GM19328 (cell line): ENCODE measurements around the gene KIAA1210.

ENCODE experiments used
- ATAC-seq: cut with Tn5 transposase; IDR thresholded peaks from one replicate; pipeline ENCODE4 v1.9.1; 2021; ENCODE audit warnings: mild to moderate bottlenecking, moderate library complexity; ENCODE audit not compliant: unreplicated experiment

The KIAA1210 gene

DNA sequence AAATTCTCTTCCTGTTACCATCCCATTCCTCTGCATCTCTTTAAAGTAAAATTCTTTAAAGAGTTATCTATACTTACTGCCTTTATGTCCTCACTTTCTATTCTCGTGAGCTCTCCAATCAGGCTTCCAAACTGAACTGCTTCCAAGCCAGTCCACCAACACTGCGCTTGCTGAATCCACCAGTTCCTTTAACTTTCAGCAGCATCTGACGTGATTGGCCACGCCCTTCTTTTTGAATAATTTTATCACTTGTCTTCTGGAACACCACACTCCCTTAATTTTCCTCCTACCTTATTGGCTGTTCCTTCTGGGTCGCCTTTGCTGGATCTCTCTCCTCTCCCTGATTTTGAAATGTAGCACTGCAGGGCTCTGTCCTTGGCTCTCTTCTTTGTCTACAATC, at the start of gene KIAA1210:
Gene KIAA1210 (minus strand): TSS at position 163 of the 400 bp plus-strand sequence. CDS start 4,170 bp downstream, outside the sequence.
- no peak for ATAC-seq

DNA sequence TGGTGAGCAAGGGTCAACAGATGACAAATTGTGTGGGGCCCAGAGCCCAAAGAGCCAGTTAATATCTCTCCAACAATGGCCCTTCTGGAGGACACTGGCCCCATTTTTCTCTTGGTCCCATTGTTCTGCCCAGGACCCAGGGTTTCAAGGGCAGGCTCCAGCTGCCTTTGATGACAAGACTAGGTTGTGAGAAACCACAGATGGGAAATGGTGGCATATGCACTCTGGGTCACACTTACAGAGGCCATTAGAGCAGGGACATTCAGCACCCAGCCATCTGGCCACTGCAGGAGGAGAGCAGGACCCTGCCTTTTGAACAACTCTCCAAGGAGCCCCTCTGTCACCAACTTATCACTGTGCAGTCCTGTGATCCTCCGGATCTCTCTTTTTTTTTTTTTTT, 49.7 kb upstream of the KIAA1210 start:
- ATAC-seq = no peak

GRCh38 chrX:119174900-119175299, 47.3 kb upstream of the KIAA1210 start:
- no peak for ATAC-seq

DNA sequence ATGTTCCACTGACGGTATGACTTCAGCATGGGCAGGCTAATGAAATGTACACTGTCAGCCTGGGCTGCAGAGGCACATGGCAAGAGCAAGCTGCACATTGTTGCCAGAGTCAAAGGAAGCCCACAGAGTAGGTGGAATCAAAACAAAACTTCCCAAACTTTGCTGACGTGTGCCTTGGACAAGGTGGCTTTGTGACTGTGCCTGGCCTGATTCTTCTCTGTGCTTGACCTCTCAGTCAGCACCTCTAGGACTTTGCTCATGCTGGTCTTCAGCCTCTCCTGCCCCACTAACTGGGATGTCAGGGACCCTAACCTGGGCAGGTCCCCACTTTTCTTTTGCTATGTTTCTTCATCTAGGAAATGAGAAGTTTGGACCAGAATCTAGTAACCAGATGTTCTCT, 40.5 kb upstream of the KIAA1210 start:
- ATAC-seq = no peak

DNA sequence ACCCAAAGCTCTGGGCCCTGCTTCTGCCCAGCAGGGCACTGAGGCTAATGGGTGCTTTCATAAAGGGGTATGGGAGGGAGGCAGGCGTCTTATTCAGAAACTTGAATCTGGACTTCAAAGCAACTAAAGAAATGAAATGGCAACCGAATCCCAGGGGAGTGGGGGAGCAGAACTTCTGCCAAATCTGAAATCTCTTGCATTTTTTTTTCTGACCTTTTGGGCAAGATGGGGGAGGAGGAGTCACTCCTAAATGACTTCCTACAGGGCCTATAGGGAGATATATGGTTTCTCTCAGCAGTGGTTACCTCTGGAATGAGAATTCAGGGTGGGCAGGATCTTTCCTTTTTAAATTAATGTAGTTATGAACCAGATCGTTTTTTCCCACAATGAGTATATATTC, 30.6 kb upstream of the KIAA1210 start:
- no peak for ATAC-seq

- ATAC-seq = no peak
Measured at GRCh38 chrX:119156241-119156640, 28.6 kb upstream of the KIAA1210 start.

GRCh38 chrX:119155416-119156035, 27.9 kb upstream of the KIAA1210 start:
- no peak for ATAC-seq

DNA sequence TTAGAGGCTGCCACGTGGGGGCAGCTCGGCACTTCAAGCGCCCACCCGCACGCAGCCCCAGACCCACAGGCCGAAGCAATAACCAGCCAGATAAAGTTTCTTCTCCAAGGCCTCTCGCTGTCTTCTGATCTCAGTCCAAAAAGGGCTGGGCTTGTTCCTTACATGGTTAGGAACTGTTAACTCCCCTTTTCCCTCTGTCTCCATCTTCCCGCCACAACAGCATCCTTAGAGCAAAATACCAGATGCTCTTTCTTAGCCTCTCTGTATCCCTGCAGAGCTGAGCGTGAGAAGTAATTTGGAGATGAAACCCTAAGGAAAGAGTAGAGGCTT, 23.4 kb upstream of the KIAA1210 start:
- no peak for ATAC-seq

- no peak for ATAC-seq
Measured at GRCh38 chrX:119150163-119151050, 22.8 kb upstream of the KIAA1210 start.

DNA sequence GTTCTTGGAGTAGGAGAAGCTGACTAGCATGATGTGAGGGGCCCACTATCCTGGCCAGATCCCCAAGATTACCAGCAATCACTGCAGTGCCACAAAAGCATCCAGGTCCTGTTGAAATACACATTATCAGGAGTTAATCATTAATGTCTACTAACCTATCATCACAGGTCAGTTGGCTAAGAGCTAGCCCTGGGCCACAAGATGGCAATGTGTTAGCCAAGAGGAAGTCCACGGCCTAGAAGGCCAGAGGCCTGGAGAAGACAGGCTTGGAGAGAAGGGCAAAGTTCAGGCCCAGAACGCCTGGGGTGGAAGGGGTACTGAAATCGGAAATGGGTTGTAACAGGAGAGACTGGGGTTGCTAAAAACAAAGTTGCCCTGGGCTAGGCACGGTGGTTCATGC, 19.9 kb upstream of the KIAA1210 start:
- no peak for ATAC-seq

GRCh38 chrX:119145241-119145653, 17.6 kb upstream of the KIAA1210 start:
- no peak for ATAC-seq

- no peak for ATAC-seq
Measured at GRCh38 chrX:119134466-119134865, 6.9 kb upstream of the KIAA1210 start.

GRCh38 chrX:119132961-119133360, 5.3 kb upstream of the KIAA1210 start:
- ATAC-seq = no peak

DNA sequence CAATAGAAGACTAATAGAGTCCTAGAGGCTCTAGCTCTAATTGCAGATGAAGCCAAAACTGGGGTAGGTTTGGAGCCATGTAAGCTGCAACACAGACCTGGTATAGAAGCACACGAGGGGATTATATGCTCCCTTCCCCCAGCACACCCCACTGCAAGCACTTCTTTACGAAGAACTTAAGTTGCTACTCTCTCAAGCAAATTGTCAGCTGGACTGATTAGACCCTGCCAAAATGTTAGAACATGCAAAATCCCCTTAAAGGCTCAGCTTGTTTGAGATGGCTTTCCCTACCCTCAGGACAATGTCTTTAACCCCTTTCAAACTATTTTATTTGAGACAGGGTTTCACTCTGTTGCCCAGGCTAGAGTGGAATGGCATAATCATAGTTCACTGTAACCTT, 4.7 kb upstream of the KIAA1210 start:
- no peak for ATAC-seq

DNA sequence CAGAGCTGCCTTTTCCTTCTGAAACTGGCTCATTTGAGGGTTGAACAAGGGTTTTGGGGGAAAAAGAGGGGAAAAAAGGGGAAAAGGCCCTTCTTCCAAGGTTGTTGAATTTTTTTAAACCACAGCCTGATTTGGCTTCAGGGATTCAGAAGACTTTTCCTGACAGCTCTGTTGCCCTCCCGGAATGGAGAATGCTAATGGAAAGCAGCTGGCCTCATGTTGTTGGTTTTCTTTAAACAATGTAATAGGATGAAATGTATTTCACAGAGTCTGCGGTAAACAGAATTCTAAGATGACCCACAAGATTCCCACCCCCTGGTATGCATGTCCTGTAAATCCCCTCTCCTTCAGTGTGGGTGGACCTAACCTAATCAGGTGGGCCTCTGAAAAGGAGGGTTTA, 3.3 kb upstream of the KIAA1210 start:
- ATAC-seq = no peak

- ATAC-seq = no peak
Measured at GRCh38 chrX:119121341-119121740, 6.3 kb downstream of the KIAA1210 start.

DNA sequence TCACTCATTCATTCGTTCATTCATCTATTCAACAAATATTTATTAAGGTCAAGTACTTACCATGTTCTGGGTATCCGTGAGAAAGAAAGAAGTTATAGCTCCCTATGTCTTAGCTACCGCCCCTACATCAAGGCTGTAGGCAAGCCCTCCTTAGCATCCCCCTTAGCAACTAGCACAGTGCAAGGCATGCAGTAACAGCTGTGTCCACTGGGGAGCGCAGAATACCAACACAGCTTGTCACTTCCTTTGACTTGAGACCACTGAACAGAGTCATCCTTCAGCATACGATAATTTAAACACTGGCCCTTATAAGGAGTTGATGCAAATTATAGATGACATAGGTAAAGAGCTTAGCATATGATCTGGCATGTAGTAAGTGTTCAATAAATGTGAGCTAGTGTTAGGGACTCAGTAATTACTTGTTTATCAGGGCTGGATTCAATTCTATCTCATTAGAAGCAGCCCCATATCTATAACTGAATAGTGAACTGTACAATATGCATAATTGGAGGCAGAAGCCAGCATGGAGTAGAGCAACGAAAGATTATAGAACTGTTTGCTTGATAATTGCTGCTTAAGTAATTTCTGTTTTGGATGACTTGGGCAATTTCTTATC, 8.7 kb downstream of the KIAA1210 start:
- peak; percentile 87 for ATAC-seq

- ATAC-seq = no peak
Measured at GRCh38 chrX:119107206-119107605, 20.4 kb downstream of the KIAA1210 start.

GRCh38 chrX:119105826-119106225, 21.8 kb downstream of the KIAA1210 start:
- ATAC-seq = no peak

DNA sequence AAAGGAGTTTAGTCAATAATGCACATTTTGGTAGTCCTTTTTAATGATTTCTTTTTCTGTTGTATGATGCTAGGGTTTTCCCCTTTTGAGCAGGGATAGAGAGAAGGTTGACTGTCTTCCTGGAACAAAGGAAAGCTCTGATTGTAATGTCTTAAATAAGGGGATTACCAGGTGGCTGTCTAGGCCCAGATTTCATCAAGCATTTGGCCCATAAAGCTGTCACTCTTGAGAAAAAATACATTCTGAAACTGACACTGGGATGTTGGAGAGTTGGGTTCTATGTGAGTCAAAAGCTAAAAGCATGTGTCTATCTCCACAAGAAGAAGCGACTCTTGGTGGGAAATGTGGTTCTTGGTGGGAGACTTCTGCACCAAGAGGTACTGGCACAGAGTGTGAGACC, 26.4 kb downstream of the KIAA1210 start:
- ATAC-seq = no peak

- no peak for ATAC-seq
Measured at GRCh38 chrX:119095936-119096335, 31.7 kb downstream of the KIAA1210 start.

DNA sequence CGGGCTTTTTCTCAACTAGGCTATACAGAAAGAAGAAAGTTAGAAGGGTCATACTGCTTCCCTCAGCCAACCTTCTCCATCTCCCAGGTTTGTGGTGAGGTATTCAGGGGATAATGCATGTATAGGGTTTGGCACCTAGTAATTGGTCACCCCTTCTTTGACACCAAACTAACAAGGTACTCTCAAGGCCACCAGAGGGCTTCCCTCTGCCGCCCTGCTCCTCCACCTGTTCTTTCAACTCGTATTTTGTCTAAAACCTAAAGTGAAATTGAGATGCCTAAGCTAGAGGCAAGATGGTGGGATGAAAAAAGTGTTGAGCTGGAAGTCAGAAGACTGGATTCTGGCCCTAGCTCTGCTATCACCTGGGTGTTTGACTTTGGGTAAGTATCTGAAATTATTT, 32.8 kb downstream of the KIAA1210 start:
- ATAC-seq = no peak
